Hippocampal formation (tissue), 2 donors: Measurements from ENCODE around the gene TLNRD1.
"Not testable (repeated sequence)": the region's sequence is repeated elsewhere in the genome, so short reads cannot be mapped to it uniquely, and the experiment has no call there.

Source experiments
- DNase-seq, 2 donors: peaks; one replicate each; lab custom pipeline; 2025; lab: John Stamatoyannopoulos, UW

TLNRD1 gene

DNA sequence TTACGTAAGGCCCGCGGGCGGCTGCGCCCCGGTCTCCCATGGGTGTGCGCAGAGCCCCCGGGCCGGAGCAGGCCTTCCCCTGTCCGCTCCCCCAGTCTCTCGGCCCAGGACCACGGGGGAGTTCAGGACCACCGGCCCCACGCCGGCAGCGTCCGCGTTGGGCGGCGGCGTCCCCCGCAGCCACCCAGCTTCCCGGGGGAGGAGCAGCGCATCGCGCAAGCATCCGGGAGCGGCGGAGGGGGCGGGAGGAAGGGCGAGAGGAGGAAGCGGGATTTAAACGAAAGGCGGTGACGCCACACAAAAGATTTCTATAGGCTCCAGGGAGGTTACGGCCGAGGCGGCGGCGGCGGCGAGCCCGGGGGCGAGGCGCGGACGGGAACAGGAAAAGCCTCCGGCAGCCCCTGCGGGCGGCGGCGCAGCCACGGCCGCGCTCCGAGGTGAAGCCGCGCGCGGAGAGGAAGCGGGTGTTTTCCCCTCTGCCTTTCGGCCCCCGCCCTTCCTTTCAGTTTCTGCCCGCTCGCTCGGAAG, at the start of gene TLNRD1:
TLNRD1 (plus strand) TSS at position 300 of the 528 bp plus-strand sequence. CDS start 1,349 bp downstream, outside the sequence.
- DNase-seq = peak; percentile 67 to 69

DNA sequence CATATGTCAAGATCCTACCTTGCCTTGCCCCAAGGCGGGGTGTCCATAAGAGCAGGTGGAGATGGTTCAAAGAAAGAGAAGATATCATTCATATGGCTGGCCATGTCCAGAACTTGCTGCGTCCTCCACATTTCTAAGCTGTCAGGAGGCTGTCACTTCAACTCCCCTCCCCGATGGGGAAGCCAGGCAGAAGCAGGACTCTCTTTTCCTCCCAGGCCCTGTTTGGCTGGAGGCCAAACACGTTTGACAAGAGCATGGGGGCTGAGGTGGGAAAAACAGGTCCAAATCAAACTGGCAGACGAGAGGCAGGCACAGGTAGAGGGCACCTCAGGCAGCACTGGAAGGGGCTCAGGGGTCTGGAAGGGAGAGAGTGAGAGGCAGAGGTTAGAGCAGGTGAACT, 48.8 kb upstream of the TLNRD1 start:
- no peak for DNase-seq

DNA sequence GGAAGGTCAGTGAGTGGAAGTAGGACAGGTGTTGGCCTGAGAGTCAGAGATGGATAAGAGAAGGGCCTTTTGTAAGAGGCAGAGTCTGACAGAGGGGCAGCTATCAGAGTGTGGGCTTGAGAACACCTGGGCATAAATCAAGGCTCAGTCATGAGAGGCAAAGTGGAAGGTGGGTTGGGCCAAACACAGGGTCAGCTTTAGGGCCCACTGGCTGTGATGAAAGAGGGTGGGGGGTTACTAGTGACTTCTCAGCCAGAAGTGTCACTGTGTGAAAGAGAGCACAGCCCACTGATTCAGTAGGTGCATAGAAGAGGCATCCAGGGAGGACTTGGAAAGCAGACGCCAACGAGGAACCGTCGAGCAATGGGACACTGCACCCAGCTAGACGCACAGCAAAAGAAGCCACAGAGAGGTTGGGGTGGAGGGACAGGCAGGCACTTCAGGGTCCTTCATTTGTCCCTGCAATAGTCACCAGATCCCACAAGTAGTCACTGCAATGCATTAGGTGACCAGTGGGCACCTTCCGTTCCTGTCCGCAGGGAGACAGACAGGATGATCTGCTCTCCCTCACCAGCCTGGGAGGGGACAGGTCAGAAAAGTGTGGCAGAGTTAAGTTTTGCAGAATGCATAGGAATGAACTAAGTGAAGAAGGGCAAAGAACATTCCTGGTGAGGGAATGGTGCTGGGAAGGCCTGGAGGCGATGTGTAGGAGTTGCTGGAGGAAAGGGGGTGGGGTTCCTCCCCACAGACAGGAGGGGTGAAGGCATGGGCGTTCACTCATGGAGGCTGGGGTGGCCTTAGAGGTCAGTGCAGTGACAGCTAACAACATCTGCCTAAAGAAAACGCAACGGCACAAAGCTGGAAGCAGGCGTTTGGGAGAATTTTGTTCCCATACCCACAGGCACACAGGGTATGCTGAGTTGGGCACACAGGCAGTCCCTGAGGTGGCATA, 47.4 kb upstream of the TLNRD1 start:
- no peak for DNase-seq

DNA sequence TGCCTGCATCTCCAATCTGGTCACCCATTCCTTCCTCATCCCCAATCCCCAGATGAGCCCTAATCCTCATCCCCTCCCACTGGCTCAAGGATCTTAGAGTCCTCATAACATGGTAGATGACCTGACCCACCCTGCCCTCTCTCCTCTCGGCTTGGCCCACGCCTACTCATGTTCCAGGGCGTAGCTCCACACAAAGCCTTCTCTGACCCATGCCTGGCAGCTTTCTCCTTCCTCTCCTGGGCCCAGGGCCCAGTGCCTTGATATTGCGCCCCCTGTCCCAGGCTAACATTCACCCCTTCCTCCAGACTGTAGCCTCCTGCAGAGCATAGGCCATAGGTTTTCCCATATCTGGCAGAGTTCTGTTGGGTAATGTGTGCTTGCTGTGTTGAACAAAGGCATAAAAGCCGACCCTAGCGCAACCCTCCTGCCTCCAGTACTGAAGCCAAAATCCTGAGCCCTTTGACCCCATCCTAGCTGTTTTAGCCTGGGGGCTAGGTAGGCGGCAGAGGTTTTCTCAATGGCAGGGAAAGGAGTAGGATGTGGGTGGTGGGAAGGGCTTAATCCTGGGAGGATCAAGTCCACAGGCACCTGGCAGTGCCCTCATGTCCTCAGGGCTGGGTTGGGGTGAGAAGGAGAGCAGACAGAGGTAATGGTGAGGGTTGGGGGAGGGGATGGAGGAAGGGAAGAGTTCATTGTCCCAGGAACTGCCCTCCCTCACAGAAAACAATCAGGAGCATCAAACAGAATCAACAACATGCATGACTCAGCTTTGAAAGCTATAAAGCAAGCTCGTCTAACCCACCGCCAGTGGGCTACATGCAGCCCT, 46.6 kb upstream of the TLNRD1 start:
- no peak for DNase-seq

DNA sequence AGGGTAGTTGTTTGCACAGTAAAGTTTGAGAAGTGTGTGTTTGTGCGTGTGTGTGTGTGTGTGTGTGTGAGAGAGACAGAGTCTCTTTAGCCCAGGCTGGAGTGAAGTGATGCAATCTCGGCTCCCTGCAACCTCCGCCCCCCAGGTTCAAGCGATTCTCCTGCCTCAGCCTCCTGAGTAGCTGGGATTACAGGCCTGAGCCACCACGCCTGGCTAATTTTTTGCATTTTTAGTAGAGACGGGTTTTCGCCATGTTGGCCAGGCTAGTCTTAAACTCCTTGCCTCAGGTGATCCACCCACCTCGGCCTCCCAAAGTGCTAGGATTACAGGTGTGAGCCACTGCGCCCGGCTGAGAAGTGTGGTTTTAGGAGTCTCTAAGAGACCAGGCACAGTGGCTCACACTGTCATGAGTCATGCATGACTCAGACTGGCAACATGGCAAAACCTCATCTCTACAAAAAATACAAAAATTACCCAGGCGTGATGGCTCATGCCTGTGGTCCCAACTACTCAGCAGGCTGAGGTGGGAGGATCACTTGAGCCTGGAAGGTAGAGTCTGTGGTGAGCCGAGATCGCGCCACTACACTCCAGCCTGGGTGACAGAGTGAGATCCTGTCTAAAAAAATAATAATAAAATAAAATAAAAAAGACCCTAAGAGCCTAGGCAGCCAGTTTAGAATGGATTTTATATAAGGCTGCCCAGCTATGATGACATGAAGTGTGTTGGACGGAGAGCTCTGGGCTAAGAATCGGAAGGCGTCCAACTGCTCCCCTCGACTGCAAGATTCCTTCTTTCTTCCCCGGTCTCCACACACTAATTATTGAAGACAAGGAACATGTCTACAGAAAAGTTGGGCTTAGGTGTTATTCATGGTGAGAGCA, 44.9 kb upstream of the TLNRD1 start:
- not testable (repeated sequence) for DNase-seq

DNA sequence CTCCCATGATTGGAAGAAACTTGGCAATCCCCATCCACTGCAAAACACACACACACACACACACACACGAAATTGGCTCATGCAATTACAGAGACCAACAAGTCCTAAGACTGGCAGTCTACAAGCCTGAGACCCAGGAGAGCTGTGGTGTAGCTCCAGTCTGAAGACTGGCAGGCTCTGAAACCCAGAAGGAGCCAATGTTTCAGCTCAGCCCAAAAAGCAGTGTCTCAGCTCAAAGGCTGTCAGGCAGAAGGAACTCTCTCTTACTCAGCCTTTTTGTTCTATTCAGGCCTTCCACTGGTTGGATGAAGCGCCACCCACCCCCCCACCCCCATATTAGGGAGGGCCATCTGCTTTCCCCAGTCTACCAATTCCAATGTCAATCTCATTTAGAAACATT, 43.2 kb upstream of the TLNRD1 start:
- DNase-seq = no peak

DNA sequence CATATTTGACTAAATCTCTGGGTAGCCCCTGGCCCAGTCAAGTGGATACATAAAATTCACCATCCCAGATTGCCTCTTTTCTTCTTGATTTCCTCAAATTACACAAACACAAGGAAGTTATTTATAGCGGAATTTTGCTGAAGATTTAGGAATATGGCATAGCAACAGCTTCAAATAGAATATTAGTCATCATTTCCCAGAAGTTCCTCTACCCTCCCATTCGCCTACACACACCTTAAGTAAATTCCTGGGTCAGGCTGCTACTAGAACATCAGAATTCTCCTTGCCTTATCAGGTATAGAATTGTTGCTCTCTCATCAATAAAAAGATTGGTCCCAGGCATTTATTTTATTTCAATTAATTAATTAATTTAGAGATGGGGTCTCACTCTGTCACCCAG, 42.7 kb upstream of the TLNRD1 start:
- no peak for DNase-seq

DNA sequence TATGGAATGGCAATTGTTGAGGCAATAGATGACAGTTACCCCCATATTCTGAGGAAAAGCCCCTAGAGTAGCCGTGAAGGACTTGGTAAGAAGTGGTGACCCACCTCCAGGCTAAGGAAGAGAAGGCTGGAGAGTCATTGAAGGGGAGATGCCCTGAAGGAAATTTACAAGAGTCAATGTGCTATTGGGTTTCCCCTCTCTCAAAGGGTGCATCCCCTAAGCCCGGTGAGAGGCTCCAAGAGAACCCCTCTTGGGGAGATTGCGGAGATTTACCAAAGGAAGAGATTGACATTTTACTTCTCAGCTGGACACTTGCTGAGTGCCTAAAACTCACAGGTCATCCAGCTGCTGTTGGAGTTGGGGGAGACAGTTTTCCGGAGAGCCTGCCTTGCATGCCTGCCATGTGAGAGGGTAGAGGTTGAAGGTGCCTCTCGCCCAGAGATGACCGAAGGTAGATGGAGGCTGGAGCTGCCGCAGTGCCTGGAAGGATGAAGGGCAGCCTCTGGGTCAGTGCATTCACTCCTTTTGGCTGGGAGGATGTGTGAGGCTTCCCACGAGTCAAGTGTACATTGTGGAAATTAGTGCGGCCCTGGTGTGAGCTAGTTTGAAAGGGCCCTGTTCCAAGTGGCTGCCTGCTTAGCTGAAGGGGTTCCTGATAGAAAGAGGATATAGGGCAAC, 41.8 kb upstream of the TLNRD1 start:
- no peak for DNase-seq

DNA sequence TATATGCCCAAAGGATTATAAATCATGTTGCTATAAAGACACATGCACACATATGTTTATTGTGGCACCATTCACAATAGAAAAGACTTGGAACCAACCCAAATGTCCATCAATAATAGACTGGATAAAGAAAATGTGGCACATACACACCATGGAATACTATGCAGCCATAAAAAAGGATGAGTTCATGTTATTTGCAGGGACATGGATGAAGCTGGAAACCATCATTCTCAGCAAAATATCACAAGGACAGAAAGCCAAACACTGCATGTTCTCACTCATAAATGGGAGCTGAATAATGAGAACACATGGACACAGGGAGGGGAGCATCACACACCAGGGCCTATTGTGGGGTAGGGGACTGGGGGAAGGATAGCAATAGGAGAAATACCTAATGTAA, 35.3 kb upstream of the TLNRD1 start:
- DNase-seq = not testable (repeated sequence)

DNA sequence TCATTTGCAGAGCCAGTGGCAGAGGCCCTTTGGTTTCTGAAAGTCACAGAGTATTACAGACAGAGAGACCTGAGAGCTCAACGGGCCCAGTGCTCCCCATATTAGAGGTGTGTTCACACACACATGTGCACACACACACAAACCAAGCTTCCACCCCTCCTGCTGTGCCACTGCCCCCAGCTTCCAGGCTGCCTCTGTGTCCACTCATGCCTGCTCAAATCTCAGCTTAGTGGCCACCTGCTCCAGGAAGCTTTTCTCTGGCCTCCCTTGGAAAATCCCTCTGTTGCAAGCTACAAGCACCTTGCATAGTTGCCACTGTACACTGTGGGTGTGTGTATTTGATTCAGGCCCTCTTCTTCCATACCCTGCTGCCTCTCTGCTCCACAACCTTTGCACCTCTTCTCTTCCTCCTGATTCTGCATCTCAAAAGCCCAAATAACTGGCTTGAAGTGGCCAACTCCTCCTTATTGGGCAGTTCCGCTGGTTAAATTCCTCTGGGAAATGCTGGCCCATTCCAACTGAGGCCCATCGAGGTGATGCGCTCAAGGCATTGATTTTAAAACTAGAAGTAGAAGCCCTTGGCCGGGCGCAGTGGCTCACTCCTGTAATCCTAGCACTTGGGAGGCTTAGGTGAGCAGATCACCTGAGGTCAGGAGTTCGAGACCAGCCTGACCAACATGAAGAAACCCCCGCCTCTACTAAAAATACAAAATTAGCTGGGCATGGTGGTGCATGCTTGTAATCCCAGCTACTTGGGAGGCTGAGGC, 34.1 kb upstream of the TLNRD1 start:
- no peak for DNase-seq

DNA sequence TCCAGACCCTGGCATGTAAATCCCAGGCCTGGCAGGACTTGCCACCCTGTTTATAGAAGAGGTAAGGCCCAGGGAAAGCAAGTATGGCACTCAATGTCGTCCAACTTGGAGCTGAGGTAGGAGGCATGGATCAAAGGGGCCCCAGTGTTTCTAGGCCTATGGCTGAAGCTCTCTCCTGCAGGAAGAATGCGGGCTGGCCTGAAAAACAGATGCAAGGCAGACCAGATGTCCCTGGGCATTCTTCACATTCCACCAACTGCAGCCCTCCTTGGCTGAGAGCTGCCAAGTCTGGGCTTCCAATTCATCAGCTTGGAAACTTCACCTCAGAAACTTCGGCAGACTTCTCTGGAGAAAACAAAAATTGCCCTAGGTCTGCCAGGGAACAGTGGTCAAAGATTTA, 33.3 kb upstream of the TLNRD1 start:
- no peak for DNase-seq

DNA sequence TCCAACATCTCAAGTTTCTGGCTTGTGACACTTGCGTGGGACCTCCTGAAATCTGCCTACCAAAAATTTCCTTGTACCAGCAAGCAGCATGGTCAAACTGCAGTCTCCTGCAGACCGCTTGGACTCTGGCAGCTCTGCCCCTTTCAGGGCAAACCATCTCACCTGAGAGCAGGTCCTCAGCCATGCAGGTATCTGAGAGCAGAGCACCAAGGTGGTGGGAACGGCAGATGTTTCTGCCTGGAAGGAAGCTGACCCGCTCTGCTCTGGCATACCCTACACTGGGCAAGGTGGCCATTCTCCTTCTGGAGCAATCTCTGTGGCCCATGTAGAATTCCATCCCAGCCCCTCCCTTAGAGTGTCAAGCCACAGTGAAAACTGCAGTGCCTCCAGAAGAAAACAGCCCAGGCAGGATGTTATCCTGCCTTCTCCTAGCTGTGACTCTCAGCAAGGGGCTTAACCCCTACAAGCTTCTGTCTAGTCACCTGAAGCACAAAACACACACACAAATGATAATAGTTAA, 32.7 kb upstream of the TLNRD1 start:
- no peak for DNase-seq

DNA sequence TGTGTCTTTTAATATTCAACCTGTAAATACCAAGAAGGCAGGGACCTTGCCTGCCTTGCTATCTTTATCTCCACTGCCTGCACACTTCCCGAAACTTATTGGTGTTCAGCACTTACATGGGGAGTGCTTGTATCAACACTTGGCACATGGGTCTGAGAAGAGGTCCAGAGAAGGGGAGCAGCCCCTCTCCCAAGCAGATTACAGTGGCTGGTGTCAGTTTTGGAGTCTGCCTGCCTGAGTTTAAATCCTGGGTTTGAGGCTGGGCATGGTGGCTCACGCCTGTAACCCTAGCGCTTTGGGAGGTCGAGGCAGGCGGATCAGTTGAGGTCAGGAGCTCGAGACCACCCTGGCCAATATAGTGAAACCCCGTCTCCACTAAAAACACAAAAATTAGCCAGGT, 31.4 kb upstream of the TLNRD1 start:
- no peak for DNase-seq

DNA sequence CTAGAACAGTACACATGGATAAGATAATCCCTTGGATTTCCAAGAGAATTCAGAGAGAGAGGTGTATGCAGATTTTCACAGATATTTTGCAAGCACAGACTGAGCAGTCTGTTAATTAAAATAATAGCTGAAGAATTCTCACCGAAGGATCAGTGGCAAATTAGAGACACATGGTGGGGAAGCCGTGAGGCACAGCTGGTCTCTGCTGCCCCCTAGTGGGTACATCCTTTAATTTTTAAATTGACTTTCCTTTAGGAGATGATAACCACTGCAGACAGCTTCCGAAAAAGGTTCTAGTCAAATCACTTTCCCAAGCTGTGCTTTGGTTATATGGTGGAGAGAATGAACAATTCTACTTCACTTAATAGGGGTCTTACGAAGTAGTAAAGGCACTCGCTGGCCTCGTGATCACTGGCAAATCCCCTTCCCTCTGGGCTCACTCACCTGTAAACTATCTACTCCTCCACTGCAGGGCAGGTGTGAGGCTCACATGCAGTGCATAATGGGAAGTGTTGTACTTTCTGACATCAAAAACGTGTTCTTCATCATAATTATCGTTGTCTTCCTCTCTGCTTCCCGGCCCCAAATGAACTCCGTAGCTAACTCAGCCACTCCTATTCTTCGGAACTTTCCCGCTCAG, 30.6 kb upstream of the TLNRD1 start:
- DNase-seq = peak; percentile 28 to 78

DNA sequence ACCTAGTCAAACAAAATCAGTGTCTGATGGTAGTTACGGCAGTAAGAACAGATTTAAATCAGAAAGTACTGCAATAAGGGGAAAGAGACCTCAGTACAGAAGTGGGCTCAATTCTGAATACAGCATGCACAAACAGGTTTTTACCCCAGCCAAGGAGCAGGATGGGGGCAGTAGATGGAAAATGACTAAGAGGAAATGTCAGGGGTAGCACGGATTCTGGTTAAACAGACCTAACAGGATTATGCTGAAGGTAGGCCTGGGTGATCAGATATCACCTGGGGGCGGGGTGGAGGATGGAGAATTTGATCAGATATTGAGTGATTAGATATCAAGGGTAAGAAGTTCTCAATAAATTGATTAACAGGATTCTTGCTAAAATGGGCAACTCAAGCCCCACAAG, 30.1 kb upstream of the TLNRD1 start:
- DNase-seq = no peak

DNA sequence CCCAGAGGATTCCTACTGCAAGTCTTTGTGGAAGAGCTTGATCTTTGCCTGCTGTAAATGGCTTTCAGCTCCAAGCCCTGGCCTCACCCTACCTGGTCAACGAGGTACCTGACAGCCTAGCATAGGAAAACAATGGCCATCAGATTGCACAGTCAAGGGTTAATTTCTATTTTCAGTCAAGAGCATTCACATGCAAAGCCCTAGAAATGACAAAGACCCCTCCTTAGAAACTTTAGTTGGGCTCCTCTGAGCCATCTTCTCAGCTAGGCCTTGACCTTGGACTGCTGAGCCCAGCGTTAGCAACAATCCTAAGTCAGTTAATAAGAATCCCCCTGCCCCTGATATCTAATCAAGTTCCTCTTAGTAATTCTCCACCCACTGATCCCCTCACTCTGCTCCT, 29.6 kb upstream of the TLNRD1 start:
- DNase-seq = no peak

DNA sequence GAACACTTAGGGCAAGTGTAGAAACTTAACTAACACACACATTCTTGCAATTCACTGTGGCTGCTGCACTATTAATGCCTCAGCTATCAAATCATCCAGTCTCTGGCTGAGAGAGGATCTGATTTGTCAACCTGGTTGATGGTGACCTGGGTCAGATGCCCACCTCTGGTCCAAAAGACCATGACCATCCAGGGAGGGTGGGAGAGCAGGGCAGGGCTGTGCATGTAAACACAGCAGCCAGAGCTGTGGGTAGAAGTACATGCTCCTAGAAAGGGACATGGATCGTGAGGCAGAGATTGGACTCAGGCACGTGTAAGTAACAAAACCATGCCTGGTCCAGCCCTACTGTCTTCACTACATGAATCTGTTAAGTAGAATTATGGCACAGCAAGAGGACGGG, 28.4 kb upstream of the TLNRD1 start:
- DNase-seq = no peak

DNA sequence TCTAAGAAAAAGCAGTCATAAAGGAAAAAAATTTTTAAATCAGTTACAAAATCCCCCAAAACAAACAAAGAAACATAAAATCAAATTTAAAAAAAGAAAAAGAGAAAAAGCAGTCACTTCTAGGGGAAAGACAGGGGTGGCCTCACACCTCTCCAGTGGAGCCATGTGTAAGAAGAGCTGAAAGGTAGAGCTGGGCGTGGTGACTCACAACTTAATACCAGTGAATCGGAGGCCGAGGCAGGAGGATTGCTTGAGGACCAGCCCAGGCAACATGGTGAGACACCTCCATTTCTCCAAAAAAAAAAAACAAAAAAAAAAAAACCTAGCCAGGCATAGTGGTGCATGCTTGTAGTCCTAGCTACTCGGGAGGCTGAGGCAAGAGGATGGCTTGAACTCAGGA, 25.8 kb upstream of the TLNRD1 start:
- DNase-seq = no peak

DNA sequence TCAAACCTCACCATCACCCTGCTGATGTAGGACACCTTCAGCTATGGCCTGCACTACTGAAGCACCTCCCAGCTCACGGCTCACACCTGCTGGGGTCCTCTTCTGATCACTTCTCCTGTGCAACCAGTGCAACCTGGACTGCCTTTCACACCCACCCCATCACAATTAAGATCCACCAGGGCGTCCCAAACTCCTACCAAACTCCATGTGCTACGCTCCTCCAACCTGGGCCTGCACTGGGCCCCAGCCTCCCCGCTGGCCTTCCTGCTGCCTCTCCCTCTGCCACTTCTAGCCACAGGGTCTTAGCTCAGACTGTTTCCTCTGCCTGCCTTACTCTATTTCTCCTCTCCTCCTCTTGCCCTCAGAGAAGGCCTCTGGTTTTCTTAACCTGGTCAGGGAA, 23.9 kb upstream of the TLNRD1 start:
- DNase-seq = no peak

DNA sequence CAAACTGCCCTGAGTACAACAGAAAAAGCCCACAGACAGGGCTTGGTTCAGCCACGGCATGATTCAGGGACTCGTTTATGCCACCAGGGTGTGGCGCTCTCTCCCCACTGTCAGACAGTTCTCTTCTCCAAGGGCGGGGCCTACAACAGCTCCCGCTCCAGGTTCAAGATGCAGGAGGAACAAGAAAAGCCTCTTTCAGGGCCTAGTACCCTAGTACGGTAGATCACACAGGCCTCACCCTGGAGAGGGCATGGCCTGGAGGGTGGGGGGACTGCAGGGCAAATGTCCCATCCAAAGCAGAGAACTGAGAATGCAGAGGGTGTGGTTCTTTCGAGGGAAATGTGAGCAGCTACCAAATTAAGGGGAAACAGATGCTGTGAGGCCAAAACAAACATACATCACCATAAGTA, 23.1 kb upstream of the TLNRD1 start:
- DNase-seq = peak; percentile 49 to 57
